Raji (cell line): ENCODE results near the gene ARRDC3.

Source experiments
- POLR2A ChIP-seq: IDR thresholded peaks from 2 replicates; pipeline ENCODE4 v1.6.1; 2011; ENCODE audit warnings: low read depth, low read length, control low read depth; ENCODE audit not compliant: insufficient read depth

The ARRDC3 gene

DNA sequence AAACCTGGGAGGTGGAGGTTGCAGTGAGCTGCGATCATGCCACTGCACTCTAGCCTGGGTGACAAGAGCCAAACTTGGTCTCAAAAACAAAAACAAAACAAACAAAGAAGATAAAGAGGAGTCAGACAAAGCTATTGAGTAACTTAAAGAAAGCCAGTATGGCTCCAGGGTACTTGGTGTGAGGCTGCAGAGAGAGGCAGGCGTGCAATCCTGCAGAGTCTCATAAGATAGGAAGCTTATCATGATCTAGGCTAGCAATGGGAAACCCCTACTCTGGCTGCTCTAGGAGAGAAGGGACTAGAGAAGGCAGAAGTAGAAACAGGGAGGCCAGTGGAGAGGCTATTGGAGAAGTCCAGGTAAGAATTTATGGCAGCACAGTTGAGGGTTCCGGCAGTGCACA, 42.0 kb downstream of the ARRDC3 start:
- TF ChIP-seq POLR2A = no peak

DNA sequence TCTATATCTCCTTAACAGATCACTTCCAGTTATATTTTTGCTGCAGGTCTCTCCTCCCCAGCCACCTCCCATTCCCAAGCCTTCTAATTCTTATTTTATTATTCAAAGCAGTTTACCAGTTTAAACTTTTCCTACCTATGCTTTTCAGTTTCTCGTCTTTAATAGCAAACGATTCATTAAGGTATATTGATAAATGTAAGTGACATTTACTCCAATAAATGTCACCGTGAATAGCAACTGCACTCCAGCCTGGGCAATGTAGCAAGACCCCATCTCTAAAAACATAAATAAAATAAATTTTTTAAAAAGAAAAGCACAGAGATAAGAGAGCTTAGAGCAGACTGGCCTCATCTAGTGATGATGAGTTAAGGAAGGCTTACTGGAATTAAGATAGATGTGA, 42.6 kb downstream of the ARRDC3 start:
- TF ChIP-seq POLR2A = no peak

DNA sequence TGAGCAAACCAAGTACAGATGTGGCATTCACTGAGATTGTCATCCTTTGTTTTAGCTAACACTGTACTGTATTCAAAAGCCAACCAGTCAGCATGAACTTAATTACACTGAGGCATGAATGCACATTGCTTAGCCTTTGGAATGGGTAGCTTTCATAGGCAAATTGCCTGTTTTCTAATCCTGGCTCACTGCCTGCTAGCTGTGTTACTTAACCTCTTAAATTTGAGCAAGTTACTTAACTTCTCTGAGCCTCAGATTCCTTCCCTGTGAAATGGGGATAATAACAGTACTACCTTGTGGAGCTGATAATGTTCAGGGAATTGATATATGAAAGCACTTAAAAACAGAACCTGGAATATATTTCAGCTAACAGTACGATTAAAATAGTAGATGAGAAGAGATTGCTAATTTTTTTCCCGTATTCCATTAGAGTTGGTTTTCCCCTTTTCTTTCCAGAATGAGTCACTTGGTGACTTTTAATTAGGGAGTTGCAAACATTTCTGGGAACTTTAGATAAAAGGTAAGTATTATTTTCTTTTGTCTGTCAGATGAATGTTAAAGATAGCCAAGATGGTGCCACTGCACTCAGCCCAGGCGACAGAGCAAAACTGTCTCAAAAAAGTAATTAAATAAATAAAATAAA, 43.9 kb downstream of the ARRDC3 start:
- TF ChIP-seq POLR2A = no peak

DNA sequence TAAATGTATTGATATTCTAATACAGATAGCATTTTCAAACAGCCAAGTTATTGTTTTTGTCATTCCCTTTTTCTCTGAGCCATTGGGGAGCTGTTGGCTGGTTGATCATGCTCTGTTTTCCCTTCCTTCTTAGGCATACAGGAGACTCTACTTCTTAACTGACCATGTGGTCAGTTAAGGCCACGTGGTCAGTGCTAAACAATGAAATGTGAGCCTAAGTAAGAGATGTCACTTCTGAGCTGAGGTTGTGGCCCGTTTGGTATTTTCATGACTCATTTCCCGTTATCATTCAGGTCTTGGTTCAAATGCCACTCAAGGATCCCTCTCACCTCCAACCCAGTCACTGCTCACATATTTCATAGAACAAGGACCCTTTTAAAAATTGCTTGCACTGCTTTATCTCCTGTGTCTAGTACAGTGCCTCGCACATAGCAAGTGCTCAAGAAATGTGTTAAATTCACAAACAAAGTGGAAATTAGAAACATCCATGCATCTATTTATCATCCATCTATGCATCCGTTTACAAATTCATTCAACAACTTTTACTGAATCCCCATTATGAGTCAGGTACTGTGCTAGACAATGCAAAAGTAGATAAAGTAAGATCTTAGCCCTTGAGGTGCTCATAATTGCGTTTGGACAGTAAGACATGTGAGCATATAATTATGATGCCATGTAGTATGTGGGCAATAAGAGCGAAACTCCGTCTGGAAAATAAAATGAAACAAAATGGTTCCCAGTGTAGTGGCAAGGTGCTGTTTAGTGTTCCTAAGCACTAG, 50.7 kb downstream of the ARRDC3 start:
- TF ChIP-seq POLR2A = no peak

DNA sequence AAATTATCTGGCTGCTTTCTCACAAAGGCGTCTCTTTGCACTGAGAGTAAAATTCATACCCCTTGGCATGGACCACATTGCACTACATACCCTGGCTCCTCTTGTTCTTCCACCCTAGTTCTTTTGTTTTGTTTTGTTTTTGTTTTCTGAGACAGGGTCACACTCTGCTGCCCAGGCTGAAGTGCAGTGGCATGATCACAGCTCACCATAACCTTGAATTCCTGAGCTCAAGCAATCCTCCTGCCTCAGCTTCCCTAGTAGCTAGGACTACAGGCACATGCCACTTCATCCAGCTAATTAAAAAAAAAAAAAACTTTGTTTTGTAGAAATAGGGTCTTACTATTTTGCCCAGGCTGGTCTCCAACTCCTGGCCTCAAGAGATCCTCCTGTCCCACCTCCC, 51.4 kb downstream of the ARRDC3 start:
- TF ChIP-seq POLR2A = no peak

DNA sequence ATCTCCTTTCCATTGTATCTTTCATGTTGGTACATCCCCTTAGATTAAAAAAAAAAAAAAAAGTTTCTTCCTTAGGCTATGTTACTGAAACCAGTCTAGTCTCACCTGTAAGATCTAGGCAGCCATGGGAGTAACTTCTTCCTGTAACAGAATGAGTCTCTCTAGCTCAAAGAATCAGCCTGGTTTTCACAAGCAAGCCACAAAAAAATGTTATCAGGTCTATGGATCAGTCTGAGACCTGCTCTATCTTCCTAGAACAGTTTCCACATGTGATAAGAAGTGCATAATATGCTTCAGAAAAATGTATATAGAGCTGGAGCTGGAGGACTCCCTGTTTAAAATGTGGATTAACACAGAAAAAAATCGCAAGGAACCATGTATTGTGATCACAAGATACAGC, 53.8 kb downstream of the ARRDC3 start:
- TF ChIP-seq POLR2A = no peak

DNA sequence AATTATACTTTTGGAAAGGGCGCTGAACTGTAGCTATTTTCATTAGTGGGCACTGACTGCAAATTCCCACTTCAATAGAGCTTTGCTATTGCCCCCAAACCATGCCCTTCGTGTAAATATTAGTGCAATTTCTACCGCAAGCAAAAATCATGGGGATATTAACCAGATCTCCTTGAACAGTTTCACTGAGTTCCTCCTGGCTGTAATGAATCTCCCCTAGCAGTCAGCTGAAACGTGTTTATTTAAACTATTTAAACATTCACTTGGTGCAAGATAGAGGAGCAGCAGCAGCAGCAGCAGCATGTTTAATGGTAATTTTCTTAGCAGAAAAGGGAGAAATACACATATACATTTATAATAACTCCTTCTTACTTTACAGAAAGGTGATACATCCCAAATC, 54.4 kb downstream of the ARRDC3 start:
- TF ChIP-seq POLR2A = no peak

DNA sequence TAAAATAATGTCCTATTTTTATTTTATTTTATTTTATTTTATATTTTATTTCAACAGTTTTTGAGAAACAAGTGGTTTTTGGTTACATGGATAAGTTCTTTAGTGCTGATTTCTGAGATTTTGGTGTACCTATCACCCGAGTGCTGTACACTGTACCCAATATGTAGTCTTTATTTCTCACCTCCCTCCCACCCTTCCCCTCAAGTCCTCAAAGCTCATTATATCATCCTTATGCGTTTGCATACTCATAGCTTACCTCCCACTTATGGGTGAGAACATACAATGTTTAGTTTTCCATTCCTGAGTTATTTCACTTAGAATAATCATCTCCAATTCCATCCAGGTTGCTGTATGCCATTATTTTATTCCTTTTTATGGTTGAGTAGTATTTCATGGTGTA, 63.5 kb downstream of the ARRDC3 start:
- TF ChIP-seq POLR2A = no peak

DNA sequence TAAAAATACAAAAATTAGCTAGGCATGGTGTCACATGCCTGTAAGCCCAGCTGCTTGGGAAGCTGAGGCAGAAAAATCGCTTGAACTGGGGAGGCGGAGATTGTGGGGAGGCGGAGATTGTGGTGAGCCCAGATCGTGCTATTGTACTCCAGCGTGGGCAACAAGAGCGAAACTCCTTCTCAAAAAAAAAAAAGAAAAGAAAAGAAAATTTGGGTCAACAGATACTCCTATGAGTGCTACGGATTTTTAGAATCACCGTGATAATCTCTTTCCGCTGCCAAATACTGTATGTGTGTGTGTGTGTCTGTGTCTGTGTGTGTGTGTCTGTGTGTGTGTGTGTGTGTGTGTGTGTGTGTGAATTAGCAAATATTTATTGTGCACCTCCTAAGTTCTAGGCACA, 64.4 kb downstream of the ARRDC3 start:
- TF ChIP-seq POLR2A = no peak
